HepG2 (cell line): ENCODE measurements around the gene NVL. TPM values are rescaled to one million over a fixed set of nuclear protein-coding genes. Genes with fewer than 3 reads are reported as not detected.

Experiments used
- ATAC-seq: fragments of 200-7000 bp; cut with Tn5 transposase; 3 replicates; pipeline ENCODE4 v1.9.1; 2020; ENCODE audit warnings: mild to moderate bottlenecking, moderate library complexity
- BruUV-seq: library from RNA; stranded (reverse); fragments of 400-500 nt; replicated peaks from 2 replicates; lab custom pipeline; 2021; lab: Mats Ljungman, UMichigan
- CTCF ChIA-PET: fragments of 300-600 bp; formaldehyde crosslinking; extraction: SDS; loops from one replicate; lab custom pipeline; 2021; ENCODE audit warnings: low total read pairs, inconsistent platforms, low intra/inter-chr PET ratio; lab: Yijun Ruan, JAX
- POLR2A ChIA-PET: fragments of 350-600 bp; sonication (Branson Sonifier 250); formaldehyde crosslinking; loops from one replicate; lab custom pipeline; 2020; ENCODE audit warnings: antibody characterized with exemption, inconsistent platforms; lab: Yijun Ruan, JAX
- DNase-seq: peaks from one replicate; pipeline ENCODE4 v3.0.0-alpha.2; 2015; ENCODE audit warnings: low spot score
- FAIRE-seq: peaks from 3 replicates; lab custom pipeline; 2011; peaks lifted over from hg19 to GRCh38; lab: Jason Lieb, UNC
- H2AFZ ChIP-seq: one replicate; pipeline ENCODE4 v1.6.1; 2011; ENCODE audit warnings: low read length, inconsistent platforms
- H3K27ac ChIP-seq: fragments of 300-600 bp; 3 replicates; pipeline ENCODE4 v1.8.0; 2011; ENCODE audit warnings: mixed run types, mild to moderate bottlenecking, mixed read lengths, low read length, inconsistent platforms; ENCODE audit not compliant: insufficient read depth; ENCODE audit errors: extremely low read length
- H3K27me3 ChIP-seq, 2 experiments: fragments of 200-600 bp in 1 of 2; 2 replicates in 1 of 2; 3 replicates in 1 of 2; pipeline versions ENCODE4 v1.6.0 to v1.8.0; 2011; ENCODE audit warnings: low read length in 2 of 2, mild to moderate bottlenecking in 2 of 2, moderate library complexity in 2 of 2, inconsistent platforms in 1 of 2; ENCODE audit not compliant: insufficient read depth in 2 of 2, control insufficient read depth in 1 of 2
- H3K36me3 ChIP-seq, 2 experiments: fragments of 200-600 bp in 1 of 2; replicated peaks in 1 of 2; 2 replicates in 1 of 2; 3 replicates in 1 of 2; pipeline versions ENCODE4 v1.5.1 to v1.8.0; 2011; ENCODE audit warnings: low read length in 2 of 2, inconsistent platforms in 1 of 2; ENCODE audit not compliant: insufficient read depth in 2 of 2, control insufficient read depth in 1 of 2
- H3K4me1 ChIP-seq: 2 replicates; pipeline ENCODE4 v1.5.1; 2012; ENCODE audit warnings: low read length, inconsistent platforms; ENCODE audit not compliant: insufficient read depth
- H3K4me2 ChIP-seq: 2 replicates; pipeline ENCODE4 v1.6.0; 2011; ENCODE audit warnings: low read depth, low read length, inconsistent platforms
- H3K4me3 ChIP-seq, 3 experiments: fragments of 200-600 bp in 1 of 3; sonication (generic), shearing (Covaris generic) in 1 of 3; replicated peaks in 1 of 3; 2 replicates each; pipeline ENCODE4 v1.5.1; 2011 to 2016; ENCODE audit warnings: low read length in 3 of 3, inconsistent platforms in 2 of 3, low read depth in 2 of 3, mild to moderate bottlenecking in 2 of 3, control low read depth in 1 of 3, mixed read lengths in 1 of 3; ENCODE audit not compliant: insufficient read depth in 1 of 3
- H3K79me2 ChIP-seq: one replicate; pipeline ENCODE4 v1.6.1; 2011; ENCODE audit warnings: low read length, inconsistent platforms; ENCODE audit not compliant: insufficient read depth
- H3K9ac ChIP-seq: 2 replicates; pipeline ENCODE4 v1.6.0; 2011; ENCODE audit warnings: mild to moderate bottlenecking, low read depth, low read length, inconsistent platforms; ENCODE audit not compliant: insufficient read depth
- H3K9me3 ChIP-seq: 2 replicates; pipeline ENCODE4 v1.5.1; 2012; ENCODE audit warnings: mild to moderate bottlenecking, low read length
- H4K20me1 ChIP-seq: 2 replicates; pipeline ENCODE4 v1.6.0; 2011; ENCODE audit warnings: inconsistent platforms, mild to moderate bottlenecking, low read length, moderate library complexity; ENCODE audit not compliant: insufficient read depth
- AGO2 ChIP-seq: fragments of 200-400 bp; formaldehyde crosslinking; optimal IDR thresholded peaks from 2 replicates; pipeline ENCODE3; 2017; ENCODE audit warnings: mild to moderate bottlenecking, low read depth, low read length, moderate library complexity
- HINFP ChIP-seq: sonication (generic); formaldehyde crosslinking; IDR thresholded peaks from 2 replicates; pipeline ENCODE4 v1.4.0; 2020; ENCODE audit warnings: low read depth, mild to moderate bottlenecking, missing genetic modification reagents
- HMGA1 ChIP-seq: sonication (generic); formaldehyde crosslinking; conservative IDR thresholded peaks from 2 replicates; pipeline ENCODE4 v1.4.0; 2020; ENCODE audit warnings: missing genetic modification reagents
- MZF1 ChIP-seq: sonication (generic); formaldehyde crosslinking; IDR thresholded peaks from 2 replicates; pipeline ENCODE4 v1.8.1; 2023; ENCODE audit warnings: mild to moderate bottlenecking, missing genetic modification reagents, borderline replicate concordance
- ZBTB39 ChIP-seq: sonication (generic); formaldehyde crosslinking; IDR thresholded peaks from 2 replicates; pipeline ENCODE4 v1.5.0; 2020; ENCODE audit warnings: missing genetic modification reagents
- ZIK1 ChIP-seq: sonication (generic); formaldehyde crosslinking; IDR thresholded peaks from 2 replicates; pipeline ENCODE4 v1.5.0; 2020; ENCODE audit warnings: mild to moderate bottlenecking, low read depth, missing genetic modification reagents, borderline replicate concordance
- ZNF331 ChIP-seq: sonication (generic); formaldehyde crosslinking; IDR thresholded peaks from 2 replicates; pipeline ENCODE4 v1.4.0; 2020; ENCODE audit warnings: missing genetic modification reagents
- ZNF33A ChIP-seq: sonication (generic); formaldehyde crosslinking; IDR thresholded peaks from 2 replicates; pipeline ENCODE4 v1.5.1; 2020; ENCODE audit warnings: missing genetic modification reagents, mild to moderate bottlenecking, moderate library complexity, borderline replicate concordance
- ZNF580 ChIP-seq: IDR thresholded peaks from 2 replicates; pipeline ENCODE4 v1.6.1; 2016; ENCODE audit warnings: low read depth, borderline replicate concordance
- ZNF629 ChIP-seq: sonication (generic); formaldehyde crosslinking; conservative IDR thresholded peaks from 2 replicates; pipeline ENCODE4 v1.5.0; 2020; ENCODE audit warnings: missing genetic modification reagents
- WGBS: methylation state at CpG from one replicate; pipeline ENCODE4 v1.1.6; 2017; ENCODE audit warnings: low lambda C conversion rate; 5-methylcytosine and 5-hydroxymethylcytosine counted together
- in situ Hi-C: cut with HindIII; loops from 2 replicates; pipeline ENCODE4 v1.10.0; 2017; ENCODE audit warnings: low pct_unique_long_range_greater_than_20kb; ENCODE audit not compliant: extremely low pct_ligation_motif_present
- intact Hi-C: fragments of 100-400 bp; cut with micrococcal nuclease; formaldehyde crosslinking; loops from one replicate; pipeline ENCODE4 v1.10.0; 2022; ENCODE audit not compliant: unreplicated experiment
- polyA plus RNA-seq, 8 experiments: library from polyadenylated mRNA; depleted of rRNA in 3 of 8; stranded (reverse) in 7 of 8; unstranded in 1 of 8; fragments of >200 nt; fragmentation: Illumina TruSeq in 4 of 8; extraction: Trizol in 4 of 8; gene quantifications; 2 replicates each; pipeline versions ENCODE4 v1.2.1 to v1.2.3, GENCODE V29; 2011 to 2016; ENCODE audit warnings: low read depth in 4 of 8, missing spikeins in 1 of 8, mixed read lengths in 1 of 8; ENCODE audit not compliant: insufficient read depth in 1 of 8
- total RNA-seq, 5 experiments: library from RNA; depleted of rRNA; stranded (reverse); fragments of >200 nt; fragmentation: Illumina TruSeq; extraction: Trizol; gene quantifications; 2 replicates each; pipeline ENCODE4 v1.2.3, GENCODE V29; 2016; ENCODE audit warnings: low read depth in 1 of 5

The NVL gene
- total and polyA plus RNA-seq, 2 of the 13 experiments (the other 11 are each of a cell fraction or from before 2014, with no cell fraction given) = 8.3 to 21.0 TPM

- WGBS = 90% methylated on average over 2 of the region's 2 CpGs
- Histone ChIP-seq H3K9me3 (no peaks in the 10 kb centered on the region), H3K36me3 (0 out of 5 replicates have a peak, but pooled peaks cover 0 to 4% of the 10 kb centered on the region in 2 experiments), H3K9ac (no peak overlapping the region), H2AFZ (no peak overlapping the region), H3K4me3 (no peak overlapping the region)
- no TSS peak for BruUV-seq
- CTCF ChIA-PET = no interaction called here
- no peak for ATAC-seq
- in situ Hi-C loops = no loop called here
- no peak for TF ChIP-seq HINFP (CRISPR knock-in tag)
- TF ChIP-seq ZNF580 (CRISPR knock-in tag) = no peak
- TF ChIP-seq ZBTB39 (CRISPR knock-in tag) = no peak
- no peak for TF ChIP-seq ZNF33A
- TF ChIP-seq MZF1 (CRISPR knock-in tag) = no peak
- no peak for TF ChIP-seq HMGA1 (CRISPR knock-in tag)
- TF ChIP-seq ZNF629 (CRISPR knock-in tag) = no peak
- TF ChIP-seq ZIK1 = no peak
- no peak for TF ChIP-seq AGO2
- TF ChIP-seq ZNF331 (CRISPR knock-in tag) = no peak
- TF ChIP-seq, all 625 proteins: peak for 0
- DNase-seq = no peak
- FAIRE-seq = no peak
- H4K20me1 ChIP-seq = no peaks in the 10 kb centered on the region
- intact Hi-C loops = loop anchor here (10.0 kb wide), 1 partner anchor 62 kb away; no protein-coding TSS in a partner anchor
- no peak overlapping the region for H3K4me2 ChIP-seq
- POLR2A ChIA-PET = no interaction called here
- no peak overlapping the region for H3K27ac ChIP-seq
- no peaks in the 10 kb centered on the region for H3K27me3 ChIP-seq
- no peaks in the 10 kb centered on the region for H3K79me2 ChIP-seq
- peaks cover 6% of the 10 kb centered on the region; the same call in 1 of the 2 replicates for H3K4me1 ChIP-seq
Observed at GRCh38 chr1:224262373-224263054, 67.5 kb downstream of the NVL start.
